ENCODE results near the gene IRAK1. TPM values are rescaled to one million over a fixed set of nuclear protein-coding genes. Genes with fewer than 3 reads are reported as not detected.

Gene IRAK1
- total and polyA plus RNA-seq, 2 of the 13 experiments (the other 11 are each of a cell fraction or from before 2014, with no cell fraction given) = 57.7 to 77.3 TPM

- peaks cover 4 to 18% of the 10 kb centered on the region in 2 experiments; a peak in 4 of 5 replicates for H3K36me3 ChIP-seq (replicated peaks in 1 of 2; ENCODE audit: control insufficient read depth in 1 of 2, insufficient read depth in 2 of 2, low read length in 2 of 2)
- H3K27ac ChIP-seq (ENCODE audit: extremely low read length, insufficient read depth, low read length) = no peak overlapping the region
- no TSS peak for BruUV-seq (replicated peaks)
- no peak overlapping the region for H3K4me3 ChIP-seq (replicated peaks in 1 of 3; ENCODE audit: insufficient read depth in 1 of 3, low read depth in 2 of 3, low read length in 3 of 3)
- no peak overlapping the region for H2AFZ ChIP-seq (ENCODE audit: low read length)
- CTCF ChIA-PET (ENCODE audit: low intra/inter-chr PET ratio, low total read pairs) = no interaction called here
- intact Hi-C loops (cut with micrococcal nuclease; ENCODE audit: unreplicated experiment) = no loop called here
- H3K9ac ChIP-seq (ENCODE audit: insufficient read depth, low read depth, low read length) = no peak overlapping the region
- in situ Hi-C loops (cut with HindIII; ENCODE audit: extremely low pct_ligation_motif_present, low pct_unique_long_range_greater_than_20kb) = no loop called here
- no peak overlapping the region for H3K4me2 ChIP-seq (ENCODE audit: low read depth, low read length)
- DNase-seq (ENCODE audit: low spot score) (no peak), FAIRE-seq (no peak), ATAC-seq (no peak)
- no peaks in the 10 kb centered on the region for H4K20me1 ChIP-seq (ENCODE audit: insufficient read depth, low read length)
- WGBS (ENCODE audit: low lambda C conversion rate) = 98% methylated on average over 19 of the region's 29 CpGs
- H3K27me3 ChIP-seq (ENCODE audit: control insufficient read depth in 1 of 2, insufficient read depth in 2 of 2, low read length in 2 of 2) = no peaks in the 10 kb centered on the region
- POLR2A ChIA-PET = no interaction called here
- H3K4me1 ChIP-seq (ENCODE audit: insufficient read depth, low read length) = 0 out of 2 replicates have a peak, but pooled peaks cover 5% of the 10 kb centered on the region
- no peak for TF ChIP-seq SATB2 (CRISPR knock-in tag; IDR thresholded peaks at IDR 0.05)
- TF ChIP-seq ZNF281 (CRISPR knock-in tag; IDR thresholded peaks at IDR 0.05; ENCODE audit: borderline replicate concordance) = no peak
- no peak for TF ChIP-seq ZNF773 (CRISPR knock-in tag; IDR thresholded peaks at IDR 0.05; ENCODE audit: borderline replicate concordance)
- no peak for TF ChIP-seq ZBTB21 (CRISPR knock-in tag; IDR thresholded peaks at IDR 0.05)
- no peak for TF ChIP-seq ZFP41 (CRISPR knock-in tag; IDR thresholded peaks at IDR 0.05; ENCODE audit: borderline replicate concordance)
- TF ChIP-seq FOXO1 (CRISPR knock-in tag; IDR thresholded peaks at IDR 0.05) = no peak
- TF ChIP-seq JDP2 (CRISPR knock-in tag; IDR thresholded peaks at IDR 0.05; ENCODE audit: borderline replicate concordance) = no peak
- TF ChIP-seq ISX (CRISPR knock-in tag; conservative IDR thresholded peaks at IDR 0.05) = no peak
- TF ChIP-seq, protein P1, sequence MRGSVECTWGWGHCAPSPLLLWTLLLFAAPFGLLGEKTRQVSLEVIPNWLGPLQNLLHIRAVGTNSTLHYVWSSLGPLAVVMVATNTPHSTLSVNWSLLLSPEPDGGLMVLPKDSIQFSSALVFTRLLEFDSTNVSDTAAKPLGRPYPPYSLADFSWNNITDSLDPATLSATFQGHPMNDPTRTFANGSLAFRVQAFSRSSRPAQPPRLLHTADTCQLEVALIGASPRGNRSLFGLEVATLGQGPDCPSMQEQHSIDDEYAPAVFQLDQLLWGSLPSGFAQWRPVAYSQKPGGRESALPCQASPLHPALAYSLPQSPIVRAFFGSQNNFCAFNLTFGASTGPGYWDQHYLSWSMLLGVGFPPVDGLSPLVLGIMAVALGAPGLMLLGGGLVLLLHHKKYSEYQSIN (CRISPR knock-in tag; IDR thresholded peaks at IDR 0.05; ENCODE audit: borderline replicate concordance) = no peak
- TF ChIP-seq CREB1 (IDR thresholded peaks at IDR 0.05) = no peak
- no peak for TF ChIP-seq CREB1 (CRISPR knock-in tag; IDR thresholded peaks at IDR 0.05)
- peaks cover 8% of the 10 kb centered on the region for H3K79me2 ChIP-seq (ENCODE audit: insufficient read depth, low read length)
- H3K9me3 ChIP-seq (ENCODE audit: low read length) = no peaks in the 10 kb centered on the region
Measured at GRCh38 chrX:154030715-154031305, 11.1 kb upstream of the IRAK1 start.

Measured in HepG2 (cell line).